Right kidney (tissue), 1 donor: ENCODE measurements around the gene TIMP3.

Source experiments
- DNase-seq: peaks from one replicate; pipeline ENCODE4 v3.0.0-alpha.2; 2016

TIMP3 gene

GRCh38 chr22:32805361-32805881 is 3.9 kb downstream of the TIMP3 start:
- no peak for DNase-seq

- no peak for DNase-seq
These were observed 4.8 kb downstream of the TIMP3 start for GRCh38 chr22:32806296-32806695.

GRCh38 chr22:32808038-32808445 is 6.5 kb downstream of the TIMP3 start:
- DNase-seq: no peak

GRCh38 chr22:32809786-32810554 is 8.5 kb downstream of the TIMP3 start:
- DNase-seq: no peak

- no peak for DNase-seq
These were observed 9.1 kb downstream of the TIMP3 start for GRCh38 chr22:32810555-32811133.

- DNase-seq: no peak
These were observed 10.5 kb downstream of the TIMP3 start for GRCh38 chr22:32811788-32812545.

GRCh38 chr22:32814285-32814860 is 12.9 kb downstream of the TIMP3 start:
- DNase-seq: no peak

GRCh38 chr22:32815059-32815458 is 13.6 kb downstream of the TIMP3 start:
- no peak for DNase-seq

- DNase-seq: no peak
These were observed 14.4 kb downstream of the TIMP3 start for GRCh38 chr22:32815943-32816342.

GRCh38 chr22:32817137-32817730 is 15.7 kb downstream of the TIMP3 start:
- DNase-seq: no peak

GRCh38 chr22:32818446-32819115 is 17.1 kb downstream of the TIMP3 start:
- no peak for DNase-seq

GRCh38 chr22:32819120-32819519 is 17.6 kb downstream of the TIMP3 start:
- DNase-seq: no peak

- no peak for DNase-seq
These were observed 18.9 kb downstream of the TIMP3 start for GRCh38 chr22:32820131-32821119.

GRCh38 chr22:32822179-32822877 is 20.8 kb downstream of the TIMP3 start:
- no peak for DNase-seq

- DNase-seq: no peak
These were observed 21.7 kb downstream of the TIMP3 start for GRCh38 chr22:32823024-32823730.

- no peak for DNase-seq
These were observed 23.2 kb downstream of the TIMP3 start for GRCh38 chr22:32824531-32825312.

GRCh38 chr22:32826537-32826936 is 25.0 kb downstream of the TIMP3 start:
- DNase-seq: no peak

GRCh38 chr22:32827049-32827602 is 25.6 kb downstream of the TIMP3 start:
- no peak for DNase-seq
